Osteoblast (primary cell): Measurements from ENCODE around the gene CORIN. TPM values are rescaled to one million over a fixed set of nuclear protein-coding genes. Genes with fewer than 3 reads are reported as not detected.
"Not testable (repeated sequence)": the region's sequence is repeated elsewhere in the genome, so short reads cannot be mapped to it uniquely, and the experiment has no call there.

Experiments
- DNase-seq: peaks from one replicate; pipeline ENCODE4 v3.0.0; 2011; ENCODE audit warnings: low spot score, mixed read lengths; ENCODE audit not compliant: insufficient read length; ENCODE audit errors: missing footprints
- H2AFZ ChIP-seq: 2 replicates; pipeline ENCODE4 v1.6.0; 2011; ENCODE audit warnings: mild to moderate bottlenecking, low read length
- H3K27ac ChIP-seq: 2 replicates; pipeline ENCODE4 v1.5.1; 2011; ENCODE audit warnings: mild to moderate bottlenecking, low read depth, low read length, moderate library complexity
- H3K27me3 ChIP-seq: 2 replicates; pipeline ENCODE4 v1.6.0; 2012; ENCODE audit warnings: mild to moderate bottlenecking, control low read depth, inconsistent platforms, low read length, moderate library complexity; ENCODE audit not compliant: insufficient read depth
- H3K36me3 ChIP-seq: 2 replicates; pipeline ENCODE4 v1.5.1; 2011; ENCODE audit warnings: mild to moderate bottlenecking, low read length, control low read depth, moderate library complexity; ENCODE audit not compliant: insufficient read depth
- H3K4me1 ChIP-seq: 2 replicates; pipeline ENCODE4 v1.5.1; 2011; ENCODE audit warnings: mild to moderate bottlenecking, low read length, control low read depth, moderate library complexity; ENCODE audit not compliant: insufficient read depth
- H3K4me2 ChIP-seq: 2 replicates; pipeline ENCODE4 v1.6.0; 2011; ENCODE audit warnings: mild to moderate bottlenecking, low read length; ENCODE audit not compliant: insufficient read depth
- H3K4me3 ChIP-seq: fragments of 200-600 bp; sonication (generic); 3 replicates; pipeline ENCODE4 v1.5.1; 2012; ENCODE audit warnings: mild to moderate bottlenecking, low read length, inconsistent platforms; ENCODE audit not compliant: insufficient read depth
- H3K79me2 ChIP-seq: 2 replicates; pipeline ENCODE4 v1.6.0; 2012; ENCODE audit warnings: mild to moderate bottlenecking, low read length, control low read depth, inconsistent platforms; ENCODE audit not compliant: insufficient read depth
- H3K9me3 ChIP-seq: 2 replicates; pipeline ENCODE4 v1.5.1; 2011; ENCODE audit warnings: low read depth, low read length, control low read depth
- H4K20me1 ChIP-seq: 2 replicates; pipeline ENCODE4 v1.6.0; 2012; ENCODE audit warnings: mild to moderate bottlenecking, low read length, control low read depth; ENCODE audit not compliant: insufficient read depth
- total RNA-seq: library from RNA; depleted of rRNA; stranded (reverse); fragments of >200 nt; gene quantifications from 2 replicates; pipeline ENCODE4 v1.2.3, GENCODE V29; 2012
- TF ChIP-seq, protein P1 (sequence below): IDR thresholded peaks from 2 replicates; pipeline ENCODE4 v1.5.1; 2011; ENCODE audit warnings: mild to moderate bottlenecking, low read depth, low read length, moderate library complexity; ENCODE audit errors: extremely low read depth

CORIN gene
- total RNA-seq, 1 donor = 0.36 TPM

GRCh38 chr4:47561331-47561730 lies 276.5 kb downstream of the CORIN start:
- H3K4me3 ChIP-seq = no peak overlapping the region
- no peaks in the 10 kb centered on the region for H4K20me1 ChIP-seq
- no peak for DNase-seq
- H3K79me2 ChIP-seq = no peaks in the 10 kb centered on the region
- peaks cover 39% of the 10 kb centered on the region for H3K36me3 ChIP-seq
- peaks cover 9% of the 10 kb centered on the region for H3K4me1 ChIP-seq
- no peak overlapping the region for H3K27ac ChIP-seq
- no peak overlapping the region for H3K4me2 ChIP-seq
- TF ChIP-seq, protein P1, sequence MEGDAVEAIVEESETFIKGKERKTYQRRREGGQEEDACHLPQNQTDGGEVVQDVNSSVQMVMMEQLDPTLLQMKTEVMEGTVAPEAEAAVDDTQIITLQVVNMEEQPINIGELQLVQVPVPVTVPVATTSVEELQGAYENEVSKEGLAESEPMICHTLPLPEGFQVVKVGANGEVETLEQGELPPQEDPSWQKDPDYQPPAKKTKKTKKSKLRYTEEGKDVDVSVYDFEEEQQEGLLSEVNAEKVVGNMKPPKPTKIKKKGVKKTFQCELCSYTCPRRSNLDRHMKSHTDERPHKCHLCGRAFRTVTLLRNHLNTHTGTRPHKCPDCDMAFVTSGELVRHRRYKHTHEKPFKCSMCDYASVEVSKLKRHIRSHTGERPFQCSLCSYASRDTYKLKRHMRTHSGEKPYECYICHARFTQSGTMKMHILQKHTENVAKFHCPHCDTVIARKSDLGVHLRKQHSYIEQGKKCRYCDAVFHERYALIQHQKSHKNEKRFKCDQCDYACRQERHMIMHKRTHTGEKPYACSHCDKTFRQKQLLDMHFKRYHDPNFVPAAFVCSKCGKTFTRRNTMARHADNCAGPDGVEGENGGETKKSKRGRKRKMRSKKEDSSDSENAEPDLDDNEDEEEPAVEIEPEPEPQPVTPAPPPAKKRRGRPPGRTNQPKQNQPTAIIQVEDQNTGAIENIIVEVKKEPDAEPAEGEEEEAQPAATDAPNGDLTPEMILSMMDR = no peak
- no peaks in the 10 kb centered on the region for H3K27me3 ChIP-seq
- H2AFZ ChIP-seq = no peak overlapping the region
- H3K9me3 ChIP-seq = no peaks in the 10 kb centered on the region

GRCh38 chr4:47560682-47561081 lies 277.2 kb downstream of the CORIN start:
- Histone ChIP-seq H3K4me1 (peaks cover 5% of the 10 kb centered on the region), H2AFZ (no peak overlapping the region), H3K36me3 (peaks cover 39% of the 10 kb centered on the region), H3K79me2 (no peaks in the 10 kb centered on the region), H3K4me3 (no peak overlapping the region), H3K9me3 (no peaks in the 10 kb centered on the region), H3K4me2 (no peak overlapping the region), H3K27ac (no peak overlapping the region), H4K20me1 (no peaks in the 10 kb centered on the region), H3K27me3 (no peaks in the 10 kb centered on the region)
- DNase-seq = no peak
- TF ChIP-seq, protein P1 = no peak

DNA sequence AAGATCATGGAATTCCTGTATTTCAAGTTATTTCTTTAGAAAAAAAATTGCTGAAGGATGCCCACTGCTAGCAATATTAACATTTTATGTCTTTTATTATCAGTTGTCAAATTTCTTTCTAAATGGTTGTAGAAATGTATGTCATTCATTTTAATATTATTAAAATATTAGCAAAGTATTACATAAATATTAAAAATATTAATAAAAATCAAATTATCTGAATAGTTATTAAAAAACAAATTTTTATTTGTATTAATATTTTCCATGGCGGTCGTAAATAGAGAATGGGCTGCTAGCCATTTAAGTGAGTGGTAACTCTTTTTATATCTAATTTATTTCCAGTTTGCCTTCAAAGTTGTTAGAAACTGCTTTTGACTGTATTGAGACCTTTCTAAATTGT lies 280.6 kb downstream of the CORIN start:
- H2AFZ ChIP-seq = no peak overlapping the region
- H3K79me2 ChIP-seq = no peaks in the 10 kb centered on the region
- H3K4me3 ChIP-seq = no peak overlapping the region
- no peaks in the 10 kb centered on the region for H3K9me3 ChIP-seq
- DNase-seq = no peak
- H3K4me1 ChIP-seq = no peaks in the 10 kb centered on the region
- TF ChIP-seq, protein P1 = no peak
- H4K20me1 ChIP-seq = no peaks in the 10 kb centered on the region
- H3K4me2 ChIP-seq = no peak overlapping the region
- no peak overlapping the region for H3K27ac ChIP-seq
- peaks cover 46% of the 10 kb centered on the region for H3K36me3 ChIP-seq
- no peaks in the 10 kb centered on the region for H3K27me3 ChIP-seq

DNA sequence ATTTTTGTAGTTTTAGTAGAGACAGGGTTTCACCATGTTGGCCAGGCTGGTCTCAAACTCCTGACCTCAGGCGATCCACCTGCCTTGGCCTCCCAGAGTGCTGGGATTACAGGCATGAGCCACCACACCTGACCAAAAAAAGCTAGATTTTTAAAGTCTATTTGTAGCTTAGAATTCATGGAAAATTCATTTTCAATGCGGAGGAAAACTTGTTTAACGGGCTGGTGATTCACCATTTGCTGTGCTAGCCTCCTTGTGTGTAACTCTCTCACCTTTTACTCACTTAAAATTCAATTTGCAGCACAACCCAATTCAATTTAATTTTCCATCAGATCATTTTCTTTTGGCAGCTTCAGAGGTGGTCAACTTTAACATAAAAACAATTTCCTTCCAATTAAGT lies 281.9 kb downstream of the CORIN start:
- peaks cover 35% of the 10 kb centered on the region for H3K36me3 ChIP-seq

More for the DNA sequence above, 281.9 kb downstream of the CORIN start:
- H3K4me3 ChIP-seq, H4K20me1 ChIP-seq, H2AFZ ChIP-seq, H3K9me3 ChIP-seq, H3K27ac ChIP-seq, H3K4me2 ChIP-seq, H3K79me2 ChIP-seq, DNase-seq, H3K27me3 ChIP-seq: not testable (repeated sequence)
- peaks cover 13% of the 10 kb centered on the region for H3K4me1 ChIP-seq
